ENCODE measurements around the gene KATNB1.
A peak's percentile ranks its signal among the peaks of the same experiment; 100 is the strongest.
"Not testable (repeated sequence)": the region's sequence is repeated elsewhere in the genome, so short reads cannot be mapped to it uniquely, and the experiment has no call there.

KATNB1 gene

DNA sequence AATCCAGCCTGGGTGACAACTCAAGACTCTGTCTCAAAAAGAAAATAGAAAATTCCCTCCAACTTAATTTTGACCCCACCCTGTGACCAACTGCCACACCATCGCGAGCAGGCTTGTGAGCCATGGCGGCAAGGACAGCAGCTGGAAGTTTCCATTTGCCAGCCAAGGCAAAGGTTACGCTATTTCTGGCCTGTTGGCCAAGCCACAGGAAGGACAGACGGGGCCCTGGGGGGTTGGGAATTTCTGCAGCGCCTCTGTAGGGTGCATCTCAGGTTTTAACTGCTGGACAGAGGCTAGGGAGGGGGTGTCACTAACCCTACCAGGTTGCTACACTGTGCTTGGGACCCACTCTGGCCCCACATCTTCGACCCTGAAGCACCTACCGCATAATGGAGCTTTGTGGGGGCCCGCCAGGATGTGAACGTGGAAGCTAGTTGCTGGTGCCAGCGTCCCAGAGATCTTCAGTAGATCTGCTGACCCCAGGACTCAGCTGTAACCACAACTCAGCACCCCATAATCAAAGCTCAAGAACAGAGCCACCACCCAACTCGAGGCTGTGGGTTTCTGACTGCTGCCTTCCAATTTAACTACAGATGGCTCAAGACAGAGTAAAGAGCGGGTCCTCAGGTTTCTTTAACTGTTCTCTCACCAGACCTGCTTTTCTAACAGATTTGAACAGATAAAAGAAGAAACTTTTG lies 55.8 kb downstream of the KATNB1 start:
- no peak for DNase-seq

- no peak for DNase-seq
Observed at GRCh38 chr16:57791893-57792461, 56.4 kb downstream of the KATNB1 start.

DNA sequence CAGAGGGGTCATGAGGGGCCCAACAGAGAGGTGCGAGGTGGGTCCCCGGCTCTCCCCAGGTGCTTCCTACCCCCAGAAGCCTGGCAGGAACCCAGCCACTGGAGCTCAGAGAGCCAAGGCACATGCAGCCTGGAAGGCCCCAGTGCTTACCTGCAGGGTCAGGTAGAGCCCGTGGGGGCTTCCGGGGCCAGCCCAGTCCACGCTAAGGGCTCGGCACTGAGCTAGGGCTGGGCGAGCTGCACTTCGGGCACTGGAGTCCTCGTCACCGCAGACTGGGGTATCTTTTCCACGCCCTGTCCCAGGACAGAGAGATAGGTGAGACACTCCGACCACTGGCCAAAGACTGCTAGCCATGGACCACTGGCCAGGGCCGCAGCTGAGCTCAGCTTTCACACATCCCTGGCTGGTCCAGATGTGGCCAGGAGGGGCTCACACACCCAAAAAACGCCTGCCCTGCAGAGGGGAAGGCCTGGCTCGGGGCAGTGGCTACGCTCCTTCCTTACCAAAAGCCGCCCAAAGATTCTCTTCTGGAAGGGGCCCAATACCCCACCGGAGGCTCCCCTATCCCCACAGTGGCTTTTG lies 59.4 kb downstream of the KATNB1 start:
- DNase-seq: no peak

DNA sequence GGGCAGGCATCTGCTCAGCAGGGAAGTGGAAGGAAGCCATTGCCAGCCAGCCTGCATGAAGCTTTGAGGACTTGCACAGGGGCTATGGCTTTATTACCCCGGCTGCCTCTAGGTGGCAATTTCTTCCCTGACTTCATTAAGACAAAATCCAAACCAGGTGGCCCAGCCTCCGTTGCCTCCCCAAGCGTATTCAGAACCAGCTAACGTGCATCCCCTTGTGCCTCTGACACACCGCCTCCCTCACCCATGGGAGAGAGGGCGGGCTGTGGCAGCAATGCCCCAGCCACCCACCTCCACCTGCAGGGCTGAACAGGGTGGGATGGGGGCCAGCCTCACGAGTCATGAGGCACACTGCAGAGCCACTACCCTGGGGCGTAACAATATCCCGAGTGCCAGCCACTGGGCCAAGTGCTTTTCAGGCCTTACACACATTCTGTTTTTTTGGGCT lies 59.9 kb downstream of the KATNB1 start:
- peak in 4 of 56 donors; percentile 16 to 42 (median 33) for DNase-seq

DNA sequence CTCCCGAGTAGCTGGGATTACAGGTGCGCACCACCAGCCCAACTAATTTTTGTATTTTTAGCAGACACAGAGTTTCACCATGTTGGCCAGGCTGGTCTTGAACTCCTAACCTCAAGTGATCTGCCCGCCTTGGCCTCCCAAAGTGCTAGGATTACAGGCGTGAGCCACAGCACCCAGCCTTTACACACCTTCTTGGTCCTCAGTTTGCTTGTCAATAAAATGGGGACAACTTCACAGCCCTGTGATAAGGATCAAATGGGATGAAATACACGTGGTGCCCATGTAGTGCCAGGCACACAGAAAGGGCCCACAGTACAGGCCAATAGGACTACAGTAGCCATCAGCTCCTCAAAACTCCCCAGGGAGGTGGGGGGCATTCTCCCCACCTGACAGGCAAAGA lies 60.4 kb downstream of the KATNB1 start:
- DNase-seq: not testable (repeated sequence)

GRCh38 chr16:57797216-57797525 lies 61.6 kb downstream of the KATNB1 start:
- DNase-seq: no peak

- no peak for DNase-seq
Observed at GRCh38 chr16:57797526-57798266, 62.1 kb downstream of the KATNB1 start.

GRCh38 chr16:57798267-57798810 lies 62.8 kb downstream of the KATNB1 start:
- no peak for DNase-seq

GRCh38 chr16:57798953-57799599 lies 63.5 kb downstream of the KATNB1 start:
- no peak for DNase-seq

DNA sequence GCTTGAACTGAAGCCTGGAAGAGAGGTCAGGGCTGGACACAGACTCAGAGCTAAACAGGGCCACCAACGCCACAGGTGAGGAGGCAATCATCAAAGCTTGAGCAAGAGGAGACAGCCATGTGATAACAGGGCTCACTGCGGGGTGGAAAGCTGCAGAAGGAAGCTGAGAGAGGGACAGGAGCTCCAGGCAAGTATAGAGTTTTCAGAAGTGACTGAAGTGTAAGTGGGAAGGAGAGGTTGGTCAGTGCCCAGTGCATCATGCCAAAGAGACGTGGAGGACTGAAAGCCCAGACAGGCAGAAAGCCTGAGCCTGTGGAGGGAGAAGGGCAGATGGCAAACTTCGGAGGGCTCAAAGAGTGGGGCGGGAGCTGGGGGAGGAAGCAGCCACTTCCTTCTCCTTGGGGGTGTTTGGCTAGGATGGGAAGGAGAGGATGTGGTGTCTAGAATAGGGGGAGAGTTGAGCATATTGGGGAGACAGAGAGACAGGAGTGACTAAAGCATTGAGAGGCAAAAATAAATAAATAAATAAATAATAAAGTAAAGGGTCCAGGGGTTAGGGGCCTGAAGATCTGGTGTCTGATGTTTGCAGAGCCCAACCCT lies 64.1 kb downstream of the KATNB1 start:
- DNase-seq: peak in 1 of 56 donors; percentile 25

DNA sequence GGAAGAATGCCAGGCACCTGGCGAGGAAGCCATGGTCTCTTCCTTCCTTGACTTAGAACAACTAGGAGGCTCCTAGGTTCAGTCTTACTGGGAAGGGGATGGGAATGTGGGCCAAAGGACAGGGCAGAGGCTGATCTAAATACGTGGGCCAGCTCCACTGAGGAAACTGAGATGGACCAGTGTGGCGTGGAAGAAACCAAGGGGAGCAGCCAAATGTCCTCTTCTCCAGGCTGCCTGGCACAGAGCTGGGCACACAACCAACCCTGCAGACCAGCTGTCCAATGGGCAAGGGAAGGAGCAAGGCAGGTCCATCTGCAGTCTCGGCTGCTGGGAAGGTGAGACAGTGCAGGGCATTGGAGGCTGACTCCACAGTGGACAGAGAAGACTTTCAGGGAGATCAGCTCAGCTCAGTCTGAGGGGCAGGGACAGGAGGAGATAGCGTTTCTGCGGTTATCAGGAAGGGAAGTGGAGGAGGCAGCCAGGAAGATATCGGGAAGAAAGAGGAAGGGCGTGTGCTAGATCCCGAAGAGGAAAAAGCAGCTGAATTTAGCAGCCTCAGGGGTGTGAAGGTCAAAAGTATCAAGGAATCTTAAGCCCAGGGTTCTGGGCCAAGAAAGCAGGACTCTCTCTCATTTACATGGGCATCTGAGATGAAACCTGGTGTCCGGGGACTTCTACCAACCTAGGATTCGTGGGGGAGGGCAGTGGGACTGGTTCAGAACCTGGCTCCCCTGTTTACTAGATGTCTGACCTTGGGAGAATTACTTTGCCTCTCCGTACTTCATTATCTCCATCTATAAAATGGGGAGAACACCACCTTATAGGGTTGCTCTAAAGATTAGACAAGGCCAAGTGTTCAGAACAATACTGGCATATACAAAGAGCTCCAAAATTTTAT lies 64.9 kb downstream of the KATNB1 start:
- DNase-seq: peak in 1 of 56 donors; percentile 15

- no peak for DNase-seq
Observed at GRCh38 chr16:57801098-57801808, 65.7 kb downstream of the KATNB1 start.

- peak in 7 of 56 donors; percentile 29 to 62 (median 42) for DNase-seq
Observed at GRCh38 chr16:57801809-57802340, 66.3 kb downstream of the KATNB1 start.

DNA sequence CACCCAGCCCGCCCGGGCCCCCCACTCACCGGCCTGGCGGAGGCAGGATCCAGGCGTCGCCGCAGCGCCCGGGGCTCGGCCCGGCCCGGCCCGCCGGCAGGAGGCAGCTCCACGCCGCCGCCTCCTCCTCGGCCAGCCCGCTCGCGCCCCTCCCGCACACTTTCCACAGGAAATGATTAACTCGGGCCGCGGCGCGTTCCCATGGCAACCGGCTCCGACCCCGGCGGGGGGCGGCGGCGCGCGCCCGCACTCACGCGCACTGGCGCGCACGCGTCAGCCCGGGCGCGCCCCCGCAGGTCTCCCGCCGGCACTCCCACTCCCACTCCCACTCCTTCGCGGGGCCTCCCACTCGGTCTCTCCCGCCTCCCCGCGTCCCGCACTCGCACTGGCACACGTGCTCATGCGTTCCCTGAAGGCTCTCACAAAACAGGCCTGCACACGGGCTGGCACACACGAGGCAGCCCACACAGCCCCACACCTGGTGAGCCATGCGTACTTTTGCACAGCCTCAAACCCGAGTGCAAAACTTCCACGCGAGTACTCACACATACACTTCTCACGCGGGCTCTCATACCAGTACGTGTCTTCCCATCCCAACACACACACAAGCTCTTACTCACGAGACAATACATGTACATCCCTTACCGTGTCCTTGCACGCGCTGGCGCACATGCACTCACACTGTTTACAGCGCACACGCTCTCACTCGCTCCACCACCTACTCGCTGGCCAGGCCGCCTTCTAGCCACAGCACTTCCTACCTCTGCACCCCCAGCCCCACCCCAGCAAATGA lies 67.0 kb downstream of the KATNB1 start, which contains the start of gene KIFC3:
Gene KIFC3 (minus strand): TSS at position 151 of the 793 bp plus-strand sequence. CDS start 4,248 bp downstream, outside the sequence.
- peak in 51 of 56 donors; percentile 33 to 89 (median 74) for DNase-seq

DNA sequence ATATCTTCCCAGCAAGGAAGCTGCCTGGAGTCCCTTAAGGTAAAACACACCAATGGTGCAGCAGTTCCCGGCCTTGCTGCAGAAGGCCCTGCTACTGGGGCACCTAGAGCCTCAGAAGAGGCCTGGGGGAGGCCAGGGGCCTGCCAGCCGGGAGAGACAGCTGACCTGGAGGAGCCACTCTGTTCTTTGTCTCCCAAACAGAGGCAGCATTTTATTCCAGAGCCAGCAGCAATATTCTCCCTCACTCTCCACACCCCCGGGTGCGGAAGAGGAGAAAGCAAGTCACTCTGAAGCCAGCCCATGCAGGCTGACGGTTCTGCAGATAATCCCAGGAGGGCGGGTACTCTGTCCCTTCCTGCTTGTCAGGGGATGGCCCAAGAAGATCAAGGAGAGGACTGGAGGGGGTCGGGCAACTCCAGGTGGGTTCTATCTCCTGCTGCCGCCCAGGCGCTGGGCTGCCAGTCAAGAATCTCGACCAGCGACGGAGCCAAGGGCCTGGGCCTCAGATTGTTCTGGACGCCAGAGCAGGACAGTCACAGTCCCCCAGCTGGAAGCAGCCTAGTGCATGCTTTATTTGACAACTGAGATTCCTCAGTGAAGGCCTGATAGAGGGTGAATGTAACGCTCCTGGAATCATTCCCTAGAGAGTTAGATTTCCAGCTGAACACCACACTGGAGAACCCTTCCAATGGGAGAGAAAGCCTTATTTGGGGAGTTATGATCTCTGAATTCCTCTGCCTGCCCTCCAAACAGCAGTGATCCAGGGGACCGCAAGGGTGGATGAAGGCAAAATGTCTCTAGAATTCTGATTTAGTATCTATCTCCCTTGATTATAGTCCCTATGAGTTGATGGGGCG lies 67.8 kb downstream of the KATNB1 start:
- DNase-seq: peak in 50 of 56 donors; percentile 41 to 87 (median 70)

DNA sequence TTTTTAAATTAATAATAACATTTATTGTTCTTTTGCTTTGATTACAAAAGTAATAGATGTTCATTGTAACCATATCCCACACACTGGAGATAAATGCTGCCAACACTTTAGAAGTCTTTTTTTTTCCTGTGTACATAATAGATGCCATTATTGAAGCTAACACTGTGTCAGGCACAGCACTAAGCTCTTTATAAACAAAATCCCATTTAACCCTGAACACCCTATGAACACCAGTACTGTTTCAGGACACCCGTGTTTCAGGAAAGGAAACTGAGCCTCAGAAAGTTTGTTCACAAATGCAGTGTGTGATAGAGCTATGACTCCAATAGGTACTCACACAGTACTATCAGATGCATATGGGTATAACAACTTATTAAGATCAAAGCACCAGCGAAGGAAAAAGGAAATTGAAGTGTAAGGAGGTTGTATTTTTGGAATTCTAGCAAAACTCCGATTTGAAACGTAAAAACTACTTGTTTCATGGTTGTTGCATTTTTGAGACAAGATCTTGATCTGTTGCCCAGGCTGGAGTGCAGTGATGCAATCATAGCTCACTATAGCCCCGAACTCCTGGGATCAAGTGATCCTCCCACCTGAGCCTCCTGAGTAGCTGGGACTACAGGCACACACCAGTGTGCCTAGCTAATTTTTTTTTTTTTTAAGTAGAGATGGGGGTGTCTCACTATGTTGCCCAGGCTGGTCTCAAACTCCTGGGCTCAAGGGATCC lies 68.7 kb downstream of the KATNB1 start:
- DNase-seq: no peak
